ENCODE measurements around the gene DYNC1LI1.

Gene DYNC1LI1

GRCh38 chr3:32492684-32493436 lies 77.8 kb downstream of the DYNC1LI1 start:
- DNase-seq (ENCODE audit: low spot score): no peak

- DNase-seq (ENCODE audit: low spot score): no peak
Observed at GRCh38 chr3:32488474-32489008, 82.1 kb downstream of the DYNC1LI1 start.

- DNase-seq (ENCODE audit: low spot score): no peak
Observed at GRCh38 chr3:32487781-32488473, 82.7 kb downstream of the DYNC1LI1 start.

GRCh38 chr3:32484436-32484835 lies 86.2 kb downstream of the DYNC1LI1 start:
- no peak for DNase-seq (ENCODE audit: low spot score)

- DNase-seq (ENCODE audit: low spot score): no peak
Observed at GRCh38 chr3:32483772-32484171, 86.9 kb downstream of the DYNC1LI1 start.

GRCh38 chr3:32482693-32483092 lies 88.0 kb downstream of the DYNC1LI1 start:
- DNase-seq (ENCODE audit: low spot score): no peak

- DNase-seq (ENCODE audit: low spot score): no peak
Observed at GRCh38 chr3:32481791-32482631, 88.6 kb downstream of the DYNC1LI1 start.

GRCh38 chr3:32480604-32481003 lies 90.1 kb downstream of the DYNC1LI1 start:
- no peak for DNase-seq (ENCODE audit: low spot score)
